Gastrocnemius medialis (tissue), 4 donors: ENCODE results near the gene ZNF687.
"Not testable (repeated sequence)": the region's sequence is repeated elsewhere in the genome, so short reads cannot be mapped to it uniquely, and the experiment has no call there.

ENCODE experiments used
- CTCF ChIP-seq, 5 experiments: fragments of 450-650 bp in 3 of 5; fragments of 200-600 bp in 2 of 5; sonication (generic) in 2 of 5; IDR thresholded peaks in 4 of 5; conservative IDR thresholded peaks in 1 of 5; 1 replicate in 4 of 5; 2 replicates in 1 of 5; pipeline ENCODE4 v1.5.1; 2016 to 2019; ENCODE audit warnings: antibody characterized with exemption in 5 of 5, mild to moderate bottlenecking in 3 of 5, moderate library complexity in 3 of 5
- POLR2A ChIP-seq, 2 donors: fragments of 450-650 bp; IDR thresholded peaks; one replicate each; pipeline ENCODE4 v1.6.1; 2017; ENCODE audit warnings: antibody characterized with exemption in 2 of 2, mild to moderate bottlenecking in 2 of 2, moderate library complexity in 2 of 2

DNA sequence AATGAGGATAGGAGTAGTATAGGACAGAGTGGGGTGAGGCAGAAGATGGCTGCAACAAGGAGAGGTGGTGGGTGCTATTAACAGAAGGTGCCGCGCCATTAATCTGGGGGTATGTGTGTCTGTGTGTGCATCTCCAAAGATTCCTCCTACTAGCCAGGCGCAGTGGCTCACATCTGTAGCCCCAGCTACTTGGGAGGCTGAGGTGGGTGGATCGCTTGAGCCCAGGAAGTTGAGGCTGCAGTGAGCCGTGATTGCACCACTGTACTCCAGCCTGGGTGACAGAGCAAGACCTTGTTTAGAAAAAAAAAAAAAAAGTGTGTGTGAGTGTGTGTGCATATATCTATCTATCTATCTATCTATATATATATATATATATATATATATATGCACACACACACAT, 6.8 kb upstream of the ZNF687 start:
- not testable (repeated sequence) for TF ChIP-seq CTCF (IDR thresholded peaks at IDR 0.05 in 4 of 5, conservative IDR thresholded peaks at IDR 0.05 in 1 of 5); POLR2A (IDR thresholded peaks at IDR 0.05)
